ENCODE data around the gene ZNF343.
"Not testable (repeated sequence)": the region's sequence is repeated elsewhere in the genome, so short reads cannot be mapped to it uniquely, and the experiment has no call there.

ZNF343 gene

DNA sequence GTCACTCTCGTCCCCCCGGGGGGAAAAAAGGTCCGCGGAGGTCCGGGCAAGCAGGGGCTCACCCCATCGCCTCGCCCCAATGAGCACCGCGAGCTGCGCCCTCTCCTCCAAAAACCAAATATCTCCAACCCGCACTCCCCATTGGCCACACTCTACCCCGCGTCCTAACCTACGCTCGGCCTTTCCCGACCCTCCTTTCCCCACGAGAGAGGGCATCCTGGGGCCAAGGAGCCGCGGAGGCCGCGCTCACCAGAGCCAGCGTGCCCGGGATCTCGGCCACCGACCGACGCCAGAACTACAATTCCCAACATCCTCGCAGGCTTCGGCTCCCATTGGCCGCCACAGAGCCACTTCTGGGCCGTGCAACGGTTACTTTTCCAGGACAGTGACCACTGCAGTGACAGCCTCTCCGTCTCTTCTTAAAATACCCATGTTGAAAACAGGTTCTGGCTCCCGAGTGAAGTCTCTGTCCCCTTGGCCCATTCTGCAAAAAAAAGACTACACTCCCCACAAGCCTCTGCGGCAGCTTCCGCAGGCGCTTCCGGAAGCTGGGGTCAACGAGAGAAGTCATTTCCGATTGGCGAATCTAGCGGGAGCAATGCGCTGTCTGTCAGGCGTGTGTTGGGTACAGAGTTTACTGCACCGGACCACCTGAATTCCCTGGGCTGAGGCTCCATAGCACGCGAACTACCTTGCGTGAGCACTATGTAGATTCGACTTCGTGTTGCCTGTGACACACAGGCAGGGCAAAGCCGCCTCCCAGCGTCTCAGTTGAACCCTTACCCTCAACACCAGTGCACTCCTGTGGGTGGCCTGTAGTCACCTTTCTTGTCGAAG lies at the start of gene ZNF343:
Gene ZNF343, minus strand, starts transcription at position 285 of the 837 bp plus-strand sequence. CDS start 15,020 bp downstream, outside the sequence.
- peak; percentile 75 for DNase-seq

DNA sequence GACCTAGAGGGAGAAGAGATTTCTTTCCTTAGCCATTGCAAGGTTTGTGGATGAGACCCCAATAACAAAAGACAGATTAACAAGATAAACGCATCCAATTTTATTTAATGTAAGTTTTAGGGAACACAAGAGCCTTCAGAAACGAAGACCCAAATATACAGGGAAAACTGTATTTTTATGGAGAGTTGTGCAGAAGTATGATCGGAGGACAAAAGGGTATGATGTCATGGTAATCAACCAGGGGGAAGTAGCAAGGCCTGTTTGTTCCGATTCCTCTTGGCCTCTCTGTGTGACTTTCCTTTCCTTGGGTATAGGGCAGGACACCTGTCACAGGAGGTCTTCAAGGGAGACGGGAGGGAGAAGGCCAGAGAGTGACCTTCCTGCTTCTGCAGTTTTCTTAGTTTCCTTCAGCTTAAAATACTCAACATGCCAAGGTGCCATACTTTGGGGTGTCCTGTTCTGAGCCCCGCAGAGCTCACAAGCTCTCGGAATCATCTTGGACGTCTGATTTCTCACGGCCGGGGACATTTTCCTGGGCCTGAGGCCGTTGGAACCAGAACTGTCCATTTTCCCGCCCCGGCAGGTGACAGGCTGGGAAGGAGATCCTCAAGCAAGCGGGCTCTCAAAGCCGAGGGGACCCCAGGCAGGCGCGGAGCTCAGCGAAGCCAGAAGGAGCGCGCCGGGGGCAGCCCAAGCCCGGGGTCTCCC lies 49.3 kb upstream of the ZNF343 start:
- DNase-seq, result no peak

DNA sequence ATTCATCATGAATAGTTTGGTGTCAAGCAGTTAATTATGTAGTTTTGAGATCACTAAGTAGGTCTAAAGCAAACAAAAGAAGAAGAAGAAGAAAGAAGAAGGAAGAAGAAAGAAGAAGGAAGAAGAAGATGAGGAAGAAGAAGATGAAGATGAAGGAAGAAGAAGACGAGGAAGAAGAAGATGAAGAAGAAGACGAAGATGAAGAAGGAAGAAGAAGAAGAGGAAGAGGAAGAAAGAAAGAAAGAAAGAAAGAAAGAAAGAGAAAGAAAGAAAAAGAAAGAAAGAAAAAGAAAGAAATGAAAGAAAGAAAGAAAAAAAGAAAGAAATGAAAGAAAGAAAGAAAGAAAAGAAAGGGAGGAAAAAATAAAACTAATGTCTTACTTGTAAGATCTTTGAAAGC lies 36.9 kb upstream of the ZNF343 start:
- DNase-seq, result no peak

DNA sequence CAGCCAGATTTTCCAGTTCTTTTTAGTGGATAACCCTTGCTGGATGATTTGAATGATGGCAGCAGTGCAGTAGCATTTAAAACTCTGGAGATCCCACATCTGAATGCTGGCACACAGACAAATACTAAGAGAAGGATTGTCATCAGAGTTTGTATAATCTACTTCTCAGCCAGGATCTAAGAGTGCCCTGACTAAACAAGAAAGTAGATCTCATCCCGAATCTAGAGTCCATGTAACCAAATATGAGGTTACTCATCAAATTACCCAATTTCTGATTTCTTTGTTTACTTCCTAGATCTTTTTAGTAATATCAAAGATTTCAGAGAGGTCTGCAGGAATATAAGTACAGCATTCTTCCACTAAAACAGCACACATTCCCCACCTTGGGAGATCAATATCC lies 35.5 kb upstream of the ZNF343 start:
- DNase-seq, result no peak

DNA sequence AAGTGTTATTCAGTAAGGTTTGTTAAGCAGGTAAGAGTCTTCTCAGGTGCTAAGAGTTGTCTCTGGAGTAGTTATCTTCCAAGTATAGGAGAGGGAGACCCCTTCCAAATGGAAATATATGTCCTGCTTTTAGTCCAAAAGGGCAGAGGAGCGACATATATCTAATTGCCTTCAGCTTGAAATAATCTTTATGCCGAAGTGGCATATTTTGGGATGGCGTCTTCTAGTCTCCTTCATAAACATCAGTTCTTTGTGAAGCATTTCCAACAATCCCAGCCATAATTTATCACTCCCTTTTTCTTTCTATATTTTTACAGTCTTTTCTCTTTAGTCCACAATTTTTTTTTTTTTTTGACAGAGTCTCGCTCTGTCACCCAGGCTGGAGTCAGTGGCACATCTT lies 33.6 kb upstream of the ZNF343 start:
- no peak for DNase-seq

DNA sequence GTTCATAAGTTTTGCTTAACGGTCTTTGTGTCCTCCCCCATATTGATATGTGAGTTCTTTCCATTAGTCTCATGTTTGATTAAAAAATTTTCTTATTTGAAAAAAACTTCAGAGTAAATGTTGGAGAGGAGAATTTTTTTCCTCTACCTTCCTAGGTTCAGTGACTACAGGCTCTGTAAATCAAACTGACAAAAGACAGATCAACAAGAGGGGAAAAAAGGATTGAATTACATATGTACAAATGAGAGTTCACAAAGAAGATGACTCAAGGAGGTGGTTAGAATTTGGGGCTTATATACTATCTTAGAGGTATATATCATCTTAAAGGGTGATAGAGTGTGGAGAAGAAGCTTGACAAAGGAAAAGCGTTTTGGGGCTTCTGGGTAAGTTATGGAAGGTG lies 33.2 kb upstream of the ZNF343 start:
- DNase-seq, result no peak

DNA sequence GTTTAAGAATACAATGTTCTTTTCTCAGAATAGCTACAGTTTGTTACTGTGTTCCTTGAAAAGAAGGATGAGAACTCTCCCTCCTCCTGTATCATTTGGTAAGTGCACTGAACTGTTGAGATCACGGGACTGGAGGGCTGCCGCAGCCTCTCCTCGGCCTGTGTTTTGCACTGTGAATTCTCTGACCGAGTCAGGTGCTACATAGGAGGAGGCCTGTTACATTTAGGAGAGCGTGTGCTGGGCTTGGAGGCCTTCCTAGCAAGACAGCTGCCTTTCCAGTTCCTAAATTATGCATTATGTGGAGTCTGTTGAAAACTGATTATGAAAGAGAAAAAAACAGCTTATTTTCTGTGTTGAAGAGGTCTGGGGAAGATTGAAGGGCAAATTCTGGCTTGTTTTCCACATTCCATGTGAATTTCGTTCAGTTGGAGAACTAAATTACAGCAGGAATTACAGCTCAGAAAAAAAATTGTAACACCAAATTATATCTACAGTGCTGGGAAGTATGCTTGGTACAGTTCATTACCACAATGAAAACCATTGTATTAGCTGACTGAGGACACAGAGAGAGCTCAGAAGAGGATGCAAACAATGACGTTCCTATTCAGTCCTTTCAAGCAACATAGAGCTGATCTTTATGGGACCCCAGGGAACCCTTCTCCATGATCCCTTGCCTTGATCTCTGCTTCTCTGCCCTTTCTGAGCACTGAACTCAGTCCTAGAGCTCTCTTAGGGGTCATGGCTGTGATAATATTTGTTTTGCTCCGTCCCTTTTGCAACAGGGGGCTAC lies 30.4 kb upstream of the ZNF343 start:
- DNase-seq, result no peak

DNA sequence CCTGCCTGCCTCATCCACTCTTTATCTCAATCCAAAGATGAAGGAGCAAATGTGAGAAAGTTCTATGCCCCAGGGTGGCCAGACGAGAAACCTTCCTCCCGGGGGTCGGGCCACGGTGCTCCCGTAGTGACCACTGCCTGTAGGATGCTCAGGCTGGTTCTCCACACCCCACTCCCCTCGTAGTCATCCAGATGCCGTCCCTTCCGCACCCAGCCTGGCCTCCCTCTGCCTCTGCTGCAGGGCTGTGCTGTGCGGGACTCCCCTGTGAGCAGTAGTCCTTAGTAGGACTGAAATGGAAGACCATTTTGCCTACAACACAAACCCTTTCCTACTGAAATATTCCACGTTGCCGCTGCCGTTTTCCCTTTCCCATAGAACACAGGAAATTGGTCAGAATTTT lies 29.6 kb upstream of the ZNF343 start:
- DNase-seq, result no peak

DNA sequence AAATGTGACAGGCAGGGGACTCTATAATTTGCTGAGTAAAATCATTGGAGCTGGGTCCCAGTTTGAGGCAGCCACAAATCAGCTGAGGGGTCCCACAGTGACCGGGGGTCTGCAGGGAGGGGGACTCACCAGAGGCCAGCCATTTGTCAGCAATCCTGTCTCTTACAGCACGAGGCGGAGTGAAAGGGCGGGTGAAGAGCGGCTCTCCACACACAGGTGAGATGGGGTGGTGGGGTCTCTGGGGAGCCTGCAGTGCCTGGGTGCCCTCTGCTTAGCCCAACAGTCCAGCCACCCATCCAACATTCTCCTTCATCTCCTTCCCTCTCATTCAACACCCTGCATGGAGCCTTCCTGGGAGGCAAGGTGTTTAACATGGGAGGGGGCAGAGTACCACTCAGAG lies 28.4 kb upstream of the ZNF343 start:
- DNase-seq, result no peak

DNA sequence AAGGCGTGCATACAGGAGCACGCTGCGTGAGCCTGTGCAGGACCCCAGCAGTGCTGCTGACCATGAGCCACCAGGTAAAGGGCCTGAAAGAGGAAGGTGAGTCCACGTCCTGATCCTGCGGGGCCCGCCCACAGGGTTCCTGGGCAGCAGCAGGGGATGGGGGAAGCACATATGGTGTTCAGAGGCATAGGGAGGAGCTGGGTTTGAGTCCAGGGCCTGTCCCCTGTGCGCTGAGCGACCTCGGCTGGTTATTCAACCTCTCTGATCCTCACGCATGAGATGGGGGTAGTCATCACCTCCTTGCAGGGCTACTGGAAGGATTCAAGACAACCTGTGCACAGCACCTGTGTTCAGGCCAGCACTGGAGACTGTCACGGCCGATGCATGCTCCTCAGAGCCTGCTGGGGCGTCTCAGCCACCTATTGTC lies 27.9 kb upstream of the ZNF343 start, which contains the start of gene TMC2:
Gene TMC2, plus strand, starts transcription at position 14 of the 427 bp plus-strand sequence. Its CDS starts 49 bp downstream, at position 63.
- DNase-seq, result no peak

DNA sequence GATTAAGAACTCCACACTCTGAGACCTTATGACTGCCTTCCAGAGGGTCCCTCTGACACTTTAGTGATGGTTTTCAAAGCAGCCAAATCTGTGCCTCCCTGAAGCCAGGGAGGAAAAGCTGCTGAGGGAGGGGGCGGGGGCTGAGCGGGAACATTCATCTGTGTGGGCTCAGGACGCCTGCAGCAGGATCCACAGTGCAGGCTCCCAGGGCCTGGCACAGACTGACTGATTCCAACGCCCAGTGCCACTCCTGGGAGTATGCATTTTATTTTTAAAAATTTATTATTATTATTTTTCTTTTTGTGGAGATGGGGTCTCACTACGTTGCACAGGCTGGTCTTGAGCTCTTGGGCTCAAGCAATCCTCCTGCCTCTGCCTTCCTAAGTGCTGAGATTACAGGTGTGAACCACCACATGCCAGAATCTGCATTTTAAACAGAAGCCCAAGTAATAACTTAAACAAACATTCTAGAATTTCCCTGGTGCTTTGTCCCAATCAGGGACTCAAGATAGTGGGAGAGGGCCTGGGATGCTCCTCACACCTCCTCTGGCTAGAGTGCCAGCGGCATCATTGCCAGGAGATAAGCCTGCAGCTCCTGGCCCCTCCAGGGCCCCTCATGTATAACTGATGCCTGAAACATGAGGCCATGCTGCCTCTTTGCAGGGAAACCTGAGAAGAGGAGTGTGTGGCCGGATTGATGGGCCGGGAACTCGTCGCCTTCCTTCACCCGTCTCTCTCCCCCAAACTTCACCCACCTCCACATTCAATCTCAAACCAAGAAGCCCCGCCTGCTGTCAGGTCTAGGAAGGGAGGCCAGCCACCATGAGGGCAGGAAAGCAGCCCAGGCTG lies 27.2 kb upstream of the ZNF343 start:
- no peak for DNase-seq

DNA sequence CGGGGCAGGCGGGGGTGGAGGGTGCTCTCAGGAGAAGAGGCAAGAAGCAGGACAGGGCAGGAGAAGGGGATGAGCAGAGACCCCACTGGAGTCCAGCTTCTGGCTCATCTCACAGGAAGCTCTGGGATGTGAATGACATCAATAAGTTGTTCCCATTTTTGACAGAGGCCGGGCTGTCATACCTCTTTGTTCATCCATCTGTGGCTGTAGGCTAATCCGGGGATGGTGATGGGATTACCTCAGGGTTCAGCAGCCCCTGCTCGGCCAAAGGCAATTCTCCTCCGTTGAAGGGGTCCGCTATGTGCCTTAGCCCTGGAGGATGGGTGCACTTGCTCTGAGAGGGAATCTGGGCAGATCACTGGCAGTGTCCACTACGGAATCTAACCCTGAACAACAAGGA lies 24.4 kb upstream of the ZNF343 start:
- no peak for DNase-seq

DNA sequence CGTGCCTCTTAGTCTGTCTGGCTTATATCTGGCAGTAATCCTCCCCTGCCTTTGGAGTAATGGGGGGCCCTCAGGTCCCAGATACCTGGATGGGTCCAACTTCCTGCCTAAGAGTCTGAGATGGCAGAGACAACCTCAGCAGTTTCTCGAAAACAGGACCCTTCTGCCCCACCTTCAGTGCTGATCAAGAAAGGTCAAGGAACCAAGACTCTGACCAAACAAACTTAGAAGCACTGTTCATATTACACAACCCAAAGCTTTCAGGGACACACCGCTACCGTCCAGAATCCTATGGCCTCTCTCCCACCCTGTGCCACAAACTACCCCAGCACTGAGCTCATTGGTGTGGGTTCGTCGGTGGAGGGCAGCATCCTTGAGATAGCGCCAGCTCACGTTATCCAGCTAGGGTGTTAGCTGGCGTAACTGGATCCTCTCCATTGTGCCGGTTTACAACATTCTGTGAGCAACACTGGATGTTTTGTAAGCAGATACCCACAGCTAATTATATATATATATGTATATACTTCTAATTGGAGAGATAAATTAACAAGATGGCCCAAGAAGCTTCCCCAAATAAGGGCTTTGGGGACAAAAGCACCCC lies 20.1 kb upstream of the ZNF343 start:
- no peak for DNase-seq

DNA sequence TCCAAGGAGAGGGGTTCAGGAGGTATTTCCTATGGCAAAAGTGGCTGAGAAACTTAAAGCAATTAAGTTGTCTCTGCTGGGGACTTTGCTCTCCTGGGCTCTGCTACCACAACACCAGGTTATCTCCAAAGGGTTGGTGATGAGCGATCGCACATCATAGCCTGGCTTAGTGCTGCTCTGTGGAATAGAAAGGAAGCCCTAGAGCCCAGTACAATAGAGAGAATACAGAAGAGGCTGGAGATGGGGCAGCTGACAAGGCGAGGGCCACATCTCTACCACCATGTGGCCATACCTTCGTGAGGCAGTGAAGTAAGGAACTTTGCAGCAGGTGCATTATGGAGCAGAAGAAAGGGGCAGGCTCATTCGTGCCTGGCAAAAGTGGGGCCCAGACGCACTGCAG lies 19.0 kb upstream of the ZNF343 start:
- DNase-seq, result no peak

DNA sequence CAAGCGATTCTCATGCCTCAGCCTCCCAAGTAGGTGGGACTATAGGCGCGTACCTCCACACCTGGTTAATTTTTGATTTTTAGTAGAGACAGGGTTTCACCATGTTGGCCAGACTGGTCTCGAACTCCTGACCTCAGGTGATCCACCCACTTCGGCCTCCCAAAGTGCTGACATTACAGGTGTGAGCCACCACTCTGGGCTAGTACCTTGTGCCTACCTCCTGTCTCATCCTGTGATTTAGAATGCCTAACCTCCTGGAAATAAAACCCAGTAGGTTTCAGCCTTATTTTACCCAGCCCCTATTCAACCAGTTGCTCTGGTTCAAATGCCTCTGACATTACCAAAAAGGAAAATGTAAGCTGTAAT lies 17.5 kb upstream of the ZNF343 start:
- not testable (repeated sequence) for DNase-seq

DNA sequence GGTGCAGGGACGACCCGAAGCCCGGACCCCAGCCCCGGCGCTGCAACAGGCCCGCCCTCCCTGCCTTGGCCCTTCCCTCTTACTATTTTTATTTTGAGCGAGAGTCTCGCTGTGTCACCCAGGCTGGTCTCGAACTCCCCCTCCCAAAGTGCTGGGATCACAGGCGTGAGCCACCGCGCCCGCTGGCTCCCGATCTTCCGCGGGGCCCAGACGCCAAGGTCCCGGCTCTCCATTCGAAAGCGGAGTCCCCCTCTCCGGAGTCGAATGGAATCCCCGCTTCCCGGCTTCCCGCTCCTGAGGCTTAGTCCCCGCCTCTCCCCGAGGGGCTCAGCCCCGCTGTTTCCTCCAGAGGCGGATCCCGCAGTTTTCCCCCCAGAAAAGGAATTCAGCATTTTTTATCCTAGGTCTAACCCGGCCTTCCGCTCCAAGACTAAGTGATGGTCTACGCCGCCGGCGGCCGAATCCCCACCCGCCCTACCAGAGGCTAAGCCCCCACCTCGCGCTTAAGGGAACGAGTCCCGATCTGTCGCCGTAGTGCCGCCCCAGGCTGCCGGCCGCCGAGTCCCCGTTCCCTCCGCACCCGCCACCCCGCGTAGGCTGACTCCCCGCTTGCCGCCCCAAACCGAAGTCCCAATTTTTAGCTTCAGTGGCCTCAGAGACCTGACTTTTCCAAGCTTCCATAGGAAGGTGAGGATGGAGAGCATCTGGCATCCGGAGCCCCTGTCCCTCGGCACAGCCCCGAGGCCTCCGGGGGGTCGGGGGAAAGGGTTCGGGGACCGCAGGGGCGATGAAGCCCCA lies 16.2 kb upstream of the ZNF343 start:
- DNase-seq, result peak; percentile 27

DNA sequence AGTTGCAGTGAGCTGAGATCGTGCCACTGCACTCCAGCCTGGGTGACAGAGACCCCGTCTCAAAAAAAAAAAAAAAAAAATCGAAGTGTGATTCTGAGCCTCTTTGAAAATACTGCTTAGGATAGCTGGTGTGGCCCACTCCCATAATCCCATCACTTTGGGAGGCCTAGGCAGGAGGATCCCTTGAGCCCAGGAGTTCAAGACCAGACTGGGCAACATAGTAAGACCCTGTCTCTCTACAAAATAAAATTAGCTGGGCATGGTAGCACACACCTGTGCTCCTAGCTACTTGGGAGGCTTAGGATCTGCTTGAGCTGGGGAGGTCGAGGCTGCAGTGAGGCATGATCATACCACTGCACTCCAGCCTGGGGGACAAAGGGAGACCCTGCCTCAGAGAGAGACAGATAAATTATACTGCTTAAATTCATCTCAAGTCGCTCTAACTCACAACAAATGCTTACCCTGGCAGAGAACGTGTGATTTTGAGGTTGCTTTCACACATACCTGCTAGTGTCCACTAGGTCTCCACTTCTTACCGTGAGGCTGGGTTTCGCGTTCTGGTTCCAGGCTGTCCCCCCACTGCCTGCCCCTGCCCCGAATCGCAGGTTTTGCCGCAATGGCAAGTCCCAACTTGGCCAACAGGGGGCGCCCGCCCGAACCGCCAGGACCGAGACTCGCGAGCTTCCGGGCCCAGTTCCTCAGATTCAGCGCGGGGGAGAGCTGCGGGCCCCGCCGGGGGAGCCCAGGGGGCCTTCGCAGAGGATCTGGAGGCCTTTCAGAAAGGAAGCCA lies 15.4 kb upstream of the ZNF343 start:
- DNase-seq, result peak; percentile 84

DNA sequence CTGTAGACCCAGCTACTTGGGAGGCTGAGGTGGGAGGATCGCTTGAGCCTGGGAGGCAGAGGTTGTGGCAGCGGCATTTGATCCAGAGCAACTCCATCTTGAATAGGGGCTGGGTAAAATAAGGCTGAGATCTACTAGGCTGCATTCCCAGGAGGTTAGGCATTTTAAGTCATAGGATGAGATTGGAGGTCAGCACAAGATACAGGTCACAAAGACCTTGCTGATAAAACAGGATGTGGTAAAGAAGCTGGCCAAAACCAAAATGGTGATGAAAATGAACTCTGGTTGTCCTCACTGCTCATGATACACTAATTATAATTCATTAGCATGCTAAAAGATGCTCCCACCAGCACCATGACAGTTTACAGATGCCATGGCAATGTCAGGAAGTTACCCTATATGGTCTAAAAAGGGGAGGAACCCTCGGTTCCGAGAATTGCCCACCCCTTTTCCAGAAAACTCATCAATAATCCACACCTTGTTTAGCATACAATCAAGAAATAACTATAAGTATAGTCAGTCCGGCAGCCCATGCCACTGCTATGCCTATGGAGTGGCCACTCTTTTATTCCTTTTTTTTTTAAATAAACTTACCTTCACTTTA lies 14.2 kb upstream of the ZNF343 start:
- not testable (repeated sequence) for DNase-seq

DNA sequence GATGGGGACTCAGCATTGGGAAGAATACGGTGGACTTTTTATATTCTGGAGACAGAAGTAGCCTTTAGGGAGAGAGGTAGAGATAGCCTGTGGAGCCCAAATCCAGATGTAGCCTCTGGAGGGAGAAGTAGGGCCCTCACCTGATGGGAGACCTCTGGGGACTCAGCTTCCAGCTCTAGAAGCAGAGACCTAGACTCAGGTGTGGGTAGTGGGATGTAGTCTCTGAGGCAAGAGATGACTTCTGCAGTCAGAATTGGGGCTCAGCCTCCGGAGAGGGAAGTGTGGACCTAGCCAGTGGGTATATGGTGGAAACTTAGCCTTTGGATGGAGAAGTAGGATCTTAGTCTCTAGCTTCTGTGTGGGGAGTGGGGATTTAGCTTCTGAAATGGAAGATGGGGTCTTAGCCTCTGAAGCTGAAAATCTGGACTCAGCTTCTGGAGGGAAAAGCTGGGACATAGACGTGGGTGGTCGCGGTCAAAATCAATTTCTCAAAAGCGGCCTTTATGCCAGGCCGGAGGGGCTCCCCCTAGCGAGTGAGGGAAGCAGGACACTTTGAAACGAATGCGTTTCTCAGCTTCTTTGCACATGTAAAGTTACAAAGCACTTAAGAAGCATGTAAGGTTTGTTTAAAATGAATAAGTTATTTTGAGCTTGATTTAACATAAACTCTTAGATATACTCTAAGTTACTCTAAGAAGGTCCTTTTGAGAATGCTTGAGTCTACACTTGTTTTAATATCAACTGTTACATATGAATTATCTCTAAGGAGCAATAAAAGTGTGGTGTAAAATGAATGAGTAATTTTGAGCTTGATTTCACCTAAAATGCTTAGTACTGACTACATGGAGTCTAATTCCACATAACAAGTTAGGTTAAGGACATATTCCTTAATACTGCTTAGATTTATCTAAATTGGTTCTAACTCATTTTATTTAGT lies 12.9 kb upstream of the ZNF343 start:
- DNase-seq, result peak; percentile 48
